Muscle layer of duodenum (tissue), 2 donors: ENCODE data around the gene BTAF1.

Experiments
- H3K27ac ChIP-seq: one replicate; pipeline ENCODE4 v1.7.0; 2013; ENCODE audit warnings: mild to moderate bottlenecking, low read length
- H3K27me3 ChIP-seq: one replicate; pipeline ENCODE4 v1.7.0; 2013; ENCODE audit warnings: low read depth, mild to moderate bottlenecking, control low read depth, low read length
- H3K36me3 ChIP-seq, 2 donors: one replicate each; pipeline ENCODE4 v1.7.0; 2013; ENCODE audit warnings: low read length in 2 of 2, control low read depth in 1 of 2, mild to moderate bottlenecking in 1 of 2; ENCODE audit not compliant: insufficient read depth in 2 of 2, control insufficient read depth in 1 of 2
- H3K4me1 ChIP-seq, 2 donors: one replicate each; pipeline ENCODE4 v1.7.0; 2013; ENCODE audit warnings: low read length in 2 of 2, mild to moderate bottlenecking in 2 of 2, control low read depth in 1 of 2, moderate library complexity in 1 of 2; ENCODE audit not compliant: insufficient read depth in 2 of 2, control insufficient read depth in 1 of 2
- H3K4me3 ChIP-seq, 2 donors: one replicate each; pipeline ENCODE4 v1.7.0; 2013; ENCODE audit warnings: low read length in 2 of 2, low read depth in 1 of 2, mild to moderate bottlenecking in 1 of 2
- H3K9me3 ChIP-seq, 2 donors: one replicate each; pipeline ENCODE4 v1.7.0; 2013; ENCODE audit warnings: low read length in 2 of 2, control low read depth in 1 of 2, mild to moderate bottlenecking in 1 of 2; ENCODE audit not compliant: control insufficient read depth in 1 of 2
- donor health status: healthy.

BTAF1 gene

GRCh38 chr10:92062273-92062672, 138.7 kb downstream of the BTAF1 start:
- H3K27me3 ChIP-seq: no peaks in the 10 kb centered on the region
- no peak overlapping the region for H3K27ac ChIP-seq
- H3K4me1 ChIP-seq: no peaks in the 10 kb centered on the region
- H3K9me3 ChIP-seq: no peaks in the 10 kb centered on the region
- no peak overlapping the region for H3K4me3 ChIP-seq
- no peaks in the 10 kb centered on the region for H3K36me3 ChIP-seq

- Histone ChIP-seq H3K9me3 (no peaks in the 10 kb centered on the region), H3K27ac (no peak overlapping the region), H3K36me3 (no peaks in the 10 kb centered on the region), H3K4me1 (no peaks in the 10 kb centered on the region), H3K27me3 (no peaks in the 10 kb centered on the region), H3K4me3 (no peak overlapping the region)
These were observed 140.9 kb downstream of the BTAF1 start for GRCh38 chr10:92064506-92064905.

GRCh38 chr10:92066386-92066785, 142.8 kb downstream of the BTAF1 start:
- no peaks in the 10 kb centered on the region for H3K36me3 ChIP-seq
- no peaks in the 10 kb centered on the region for H3K27me3 ChIP-seq
- no peak overlapping the region for H3K27ac ChIP-seq
- no peaks in the 10 kb centered on the region for H3K9me3 ChIP-seq
- H3K4me1 ChIP-seq: no peaks in the 10 kb centered on the region
- H3K4me3 ChIP-seq: no peak overlapping the region

- no peak overlapping the region for H3K27ac ChIP-seq
- H3K27me3 ChIP-seq: no peaks in the 10 kb centered on the region
- H3K4me3 ChIP-seq: no peak overlapping the region
- no peaks in the 10 kb centered on the region for H3K4me1 ChIP-seq
- peaks cover 0 to 4% of the 10 kb centered on the region in 2 donors for H3K36me3 ChIP-seq
- no peaks in the 10 kb centered on the region for H3K9me3 ChIP-seq
These were observed 145.3 kb downstream of the BTAF1 start for GRCh38 chr10:92068900-92069299.

- no peak overlapping the region for H3K27ac ChIP-seq
- no peaks in the 10 kb centered on the region for H3K27me3 ChIP-seq
- H3K36me3 ChIP-seq: peaks cover 16 to 17% of the 10 kb centered on the region in 2 donors
- H3K4me1 ChIP-seq: peaks cover 0 to 9% of the 10 kb centered on the region in 2 donors
- no peaks in the 10 kb centered on the region for H3K9me3 ChIP-seq
- no peak overlapping the region for H3K4me3 ChIP-seq
These were observed 150.7 kb downstream of the BTAF1 start for GRCh38 chr10:92074126-92074887.

- Histone ChIP-seq H3K27ac (no peak overlapping the region), H3K9me3 (no peaks in the 10 kb centered on the region), H3K4me1 (peaks cover 0 to 9% of the 10 kb centered on the region in 2 donors), H3K4me3 (no peak overlapping the region), H3K27me3 (no peaks in the 10 kb centered on the region), H3K36me3 (peaks cover 20 to 25% of the 10 kb centered on the region in 2 donors)
These were observed 152.3 kb downstream of the BTAF1 start for GRCh38 chr10:92075829-92076228.

GRCh38 chr10:92076722-92077121, 153.2 kb downstream of the BTAF1 start:
- Histone ChIP-seq H3K27me3 (no peaks in the 10 kb centered on the region), H3K4me1 (peaks cover 0 to 13% of the 10 kb centered on the region in 2 donors), H3K9me3 (no peaks in the 10 kb centered on the region), H3K4me3 (no peak overlapping the region), H3K27ac (no peak overlapping the region), H3K36me3 (peaks cover 20 to 33% of the 10 kb centered on the region in 2 donors)

GRCh38 chr10:92079003-92079402, 155.4 kb downstream of the BTAF1 start:
- H3K36me3 ChIP-seq: peaks cover 20 to 30% of the 10 kb centered on the region in 2 donors

More at GRCh38 chr10:92079003-92079402, 155.4 kb downstream of the BTAF1 start:
- H3K27me3 ChIP-seq: no peaks in the 10 kb centered on the region
- H3K27ac ChIP-seq: no peak overlapping the region
- H3K4me1 ChIP-seq: peaks cover 0 to 30% of the 10 kb centered on the region in 2 donors
- no peak overlapping the region for H3K4me3 ChIP-seq
- no peaks in the 10 kb centered on the region for H3K9me3 ChIP-seq
